ENCODE data around the gene ZSCAN31. TPM values are rescaled to one million over a fixed set of nuclear protein-coding genes. Genes with fewer than 3 reads are reported as not detected.

The ZSCAN31 gene
- total and polyA plus RNA-seq, 9 of the 15 experiments (the other 6 are each of a cell fraction or from before 2014, with no cell fraction given), result 3.9 to 12.1 (median 7.0) TPM

DNA sequence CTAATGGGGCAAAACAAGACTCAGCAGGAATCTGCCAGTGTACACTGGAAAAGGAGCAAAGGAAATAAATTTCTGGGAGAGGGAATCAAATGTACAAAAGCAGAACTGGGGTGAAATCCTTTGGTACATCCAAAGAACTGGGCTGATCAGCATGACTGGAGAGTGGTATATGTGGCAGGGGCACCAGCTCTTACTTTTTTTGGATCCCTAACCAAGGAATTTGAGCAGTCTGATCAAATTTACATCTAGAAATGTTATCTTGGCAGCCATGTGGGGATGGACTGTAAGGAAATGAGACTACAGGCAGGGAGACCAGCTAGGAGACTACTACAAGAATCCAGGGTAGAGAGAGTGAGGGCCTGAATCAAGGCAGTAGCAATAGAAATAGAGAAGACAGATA is 1.2 kb upstream of the ZSCAN31 start (continued):
- TF ChIP-seq, protein P1, sequence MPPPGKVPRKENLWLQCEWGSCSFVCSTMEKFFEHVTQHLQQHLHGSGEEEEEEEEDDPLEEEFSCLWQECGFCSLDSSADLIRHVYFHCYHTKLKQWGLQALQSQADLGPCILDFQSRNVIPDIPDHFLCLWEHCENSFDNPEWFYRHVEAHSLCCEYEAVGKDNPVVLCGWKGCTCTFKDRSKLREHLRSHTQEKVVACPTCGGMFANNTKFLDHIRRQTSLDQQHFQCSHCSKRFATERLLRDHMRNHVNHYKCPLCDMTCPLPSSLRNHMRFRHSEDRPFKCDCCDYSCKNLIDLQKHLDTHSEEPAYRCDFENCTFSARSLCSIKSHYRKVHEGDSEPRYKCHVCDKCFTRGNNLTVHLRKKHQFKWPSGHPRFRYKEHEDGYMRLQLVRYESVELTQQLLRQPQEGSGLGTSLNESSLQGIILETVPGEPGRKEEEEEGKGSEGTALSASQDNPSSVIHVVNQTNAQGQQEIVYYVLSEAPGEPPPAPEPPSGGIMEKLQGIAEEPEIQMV (tag; conservative IDR thresholded peaks at IDR 0.05; ENCODE audit: low read depth), result no peak
- TF ChIP-seq REST (IDR thresholded peaks at IDR 0.05; ENCODE audit: borderline replicate concordance), result peak; percentile 45; the same call in 1 of the 2 replicates
- TF ChIP-seq REST (CRISPR knock-in tag; IDR thresholded peaks at IDR 0.05; ENCODE audit: low read depth), result no peak
- no peak for TF ChIP-seq ZNF146 (CRISPR knock-in tag; IDR thresholded peaks at IDR 0.05; ENCODE audit: unreplicated experiment)
- no peak for TF ChIP-seq NFE2 (IDR thresholded peaks at IDR 0.05; ENCODE audit: low read depth)
- peak; percentile 92 for TF ChIP-seq ZBTB17 (CRISPR knock-in tag; IDR thresholded peaks at IDR 0.05)
- TF ChIP-seq FOXP1 (CRISPR knock-in tag; IDR thresholded peaks at IDR 0.05), result no peak
- no peak for TF ChIP-seq TEAD1 (CRISPR knock-in tag; IDR thresholded peaks at IDR 0.05)
- TF ChIP-seq, protein P2, sequence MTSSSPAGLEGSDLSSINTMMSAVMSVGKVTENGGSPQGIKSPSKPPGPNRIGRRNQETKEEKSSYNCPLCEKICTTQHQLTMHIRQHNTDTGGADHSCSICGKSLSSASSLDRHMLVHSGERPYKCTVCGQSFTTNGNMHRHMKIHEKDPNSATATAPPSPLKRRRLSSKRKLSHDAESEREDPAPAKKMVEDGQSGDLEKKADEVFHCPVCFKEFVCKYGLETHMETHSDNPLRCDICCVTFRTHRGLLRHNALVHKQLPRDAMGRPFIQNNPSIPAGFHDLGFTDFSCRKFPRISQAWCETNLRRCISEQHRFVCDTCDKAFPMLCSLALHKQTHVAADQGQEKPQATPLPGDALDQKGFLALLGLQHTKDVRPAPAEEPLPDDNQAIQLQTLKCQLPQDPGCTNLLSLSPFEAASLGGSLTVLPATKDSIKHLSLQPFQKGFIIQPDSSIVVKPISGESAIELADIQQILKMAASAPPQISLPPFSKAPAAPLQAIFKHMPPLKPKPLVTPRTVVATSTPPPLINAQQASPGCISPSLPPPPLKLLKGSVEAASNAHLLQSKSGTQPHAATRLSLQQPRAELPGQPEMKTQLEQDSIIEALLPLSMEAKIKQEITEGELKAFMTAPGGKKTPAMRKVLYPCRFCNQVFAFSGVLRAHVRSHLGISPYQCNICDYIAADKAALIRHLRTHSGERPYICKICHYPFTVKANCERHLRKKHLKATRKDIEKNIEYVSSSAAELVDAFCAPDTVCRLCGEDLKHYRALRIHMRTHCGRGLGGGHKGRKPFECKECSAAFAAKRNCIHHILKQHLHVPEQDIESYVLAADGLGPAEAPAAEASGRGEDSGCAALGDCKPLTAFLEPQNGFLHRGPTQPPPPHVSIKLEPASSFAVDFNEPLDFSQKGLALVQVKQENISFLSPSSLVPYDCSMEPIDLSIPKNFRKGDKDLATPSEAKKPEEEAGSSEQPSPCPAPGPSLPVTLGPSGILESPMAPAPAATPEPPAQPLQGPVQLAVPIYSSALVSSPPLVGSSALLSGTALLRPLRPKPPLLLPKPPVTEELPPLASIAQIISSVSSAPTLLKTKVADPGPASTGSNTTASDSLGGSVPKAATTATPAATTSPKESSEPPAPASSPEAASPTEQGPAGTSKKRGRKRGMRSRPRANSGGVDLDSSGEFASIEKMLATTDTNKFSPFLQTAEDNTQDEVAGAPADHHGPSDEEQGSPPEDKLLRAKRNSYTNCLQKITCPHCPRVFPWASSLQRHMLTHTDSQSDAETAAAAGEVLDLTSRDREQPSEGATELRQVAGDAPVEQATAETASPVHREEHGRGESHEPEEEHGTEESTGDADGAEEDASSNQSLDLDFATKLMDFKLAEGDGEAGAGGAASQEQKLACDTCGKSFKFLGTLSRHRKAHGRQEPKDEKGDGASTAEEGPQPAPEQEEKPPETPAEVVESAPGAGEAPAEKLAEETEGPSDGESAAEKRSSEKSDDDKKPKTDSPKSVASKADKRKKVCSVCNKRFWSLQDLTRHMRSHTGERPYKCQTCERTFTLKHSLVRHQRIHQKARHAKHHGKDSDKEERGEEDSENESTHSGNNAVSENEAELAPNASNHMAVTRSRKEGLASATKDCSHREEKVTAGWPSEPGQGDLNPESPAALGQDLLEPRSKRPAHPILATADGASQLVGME (CRISPR knock-in tag; IDR thresholded peaks at IDR 0.05), result no peak
- 0 out of 2 replicates have a peak, but pooled peaks have one; percentile 7 for TF ChIP-seq CBFA2T3 (IDR thresholded peaks at IDR 0.05)
- no peak for TF ChIP-seq CBX3 (IDR thresholded peaks at IDR 0.05; ENCODE audit: borderline replicate concordance in 1 of 2, low read length in 2 of 2)

All from K562 (cell line).